Measurements from ENCODE around the gene ZC3H12A. TPM values are rescaled to one million over a fixed set of nuclear protein-coding genes. Genes with fewer than 3 reads are reported as not detected.

The ZC3H12A gene
- total and polyA plus RNA-seq, 10 of the 15 experiments (the other 5 are each of a cell fraction or from before 2014, with no cell fraction given) = 0.35 to 30.2 (median 13.8) TPM

- TF ChIP-seq, protein P1, sequence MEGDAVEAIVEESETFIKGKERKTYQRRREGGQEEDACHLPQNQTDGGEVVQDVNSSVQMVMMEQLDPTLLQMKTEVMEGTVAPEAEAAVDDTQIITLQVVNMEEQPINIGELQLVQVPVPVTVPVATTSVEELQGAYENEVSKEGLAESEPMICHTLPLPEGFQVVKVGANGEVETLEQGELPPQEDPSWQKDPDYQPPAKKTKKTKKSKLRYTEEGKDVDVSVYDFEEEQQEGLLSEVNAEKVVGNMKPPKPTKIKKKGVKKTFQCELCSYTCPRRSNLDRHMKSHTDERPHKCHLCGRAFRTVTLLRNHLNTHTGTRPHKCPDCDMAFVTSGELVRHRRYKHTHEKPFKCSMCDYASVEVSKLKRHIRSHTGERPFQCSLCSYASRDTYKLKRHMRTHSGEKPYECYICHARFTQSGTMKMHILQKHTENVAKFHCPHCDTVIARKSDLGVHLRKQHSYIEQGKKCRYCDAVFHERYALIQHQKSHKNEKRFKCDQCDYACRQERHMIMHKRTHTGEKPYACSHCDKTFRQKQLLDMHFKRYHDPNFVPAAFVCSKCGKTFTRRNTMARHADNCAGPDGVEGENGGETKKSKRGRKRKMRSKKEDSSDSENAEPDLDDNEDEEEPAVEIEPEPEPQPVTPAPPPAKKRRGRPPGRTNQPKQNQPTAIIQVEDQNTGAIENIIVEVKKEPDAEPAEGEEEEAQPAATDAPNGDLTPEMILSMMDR (IDR thresholded peaks at IDR 0.05 in 2 of 3, conservative IDR thresholded peaks at IDR 0.05 in 1 of 3; ENCODE audit: control insufficient read depth in 2 of 3, extremely low read depth in 1 of 3, insufficient read depth in 1 of 3, low read depth in 3 of 3, low read length in 3 of 3) = peak; percentile 36 to 74 (median 55); a peak in 5 of 6 replicates
- TF ChIP-seq IKZF2 (IDR thresholded peaks at IDR 0.05) (peak in 1 of 2 experiments; percentile 46; a peak in 2 of 4 replicates), NFYA (IDR thresholded peaks at IDR 0.05; ENCODE audit: borderline replicate concordance, low read depth, low read length) (no peak), CHD2 (IDR thresholded peaks at IDR 0.05; ENCODE audit: borderline replicate concordance, low read depth, low read length) (0 out of 2 replicates have a peak, but pooled peaks have one; percentile 12), GATAD2B (conservative IDR thresholded peaks at IDR 0.05; ENCODE audit: low read depth) (peak; percentile 93; the same call in 1 of the 2 replicates), RAD21 (IDR thresholded peaks at IDR 0.05; ENCODE audit: insufficient read depth, low read depth, low read length) (no peak), ZBED1 (IDR thresholded peaks at IDR 0.05; ENCODE audit: borderline replicate concordance) (no peak), RELA (IDR thresholded peaks at IDR 0.05; ENCODE audit: borderline replicate concordance, partially characterized antibody) (peak; percentile 26), MEF2A (IDR thresholded peaks at IDR 0.05; ENCODE audit: insufficient read depth, low read depth, low read length) (0 out of 2 replicates have a peak, but pooled peaks have one; percentile 37), BCLAF1 (IDR thresholded peaks at IDR 0.05) (no peak), ZNF207 (IDR thresholded peaks at IDR 0.05; ENCODE audit: borderline replicate concordance) (peak; percentile 90; the same call in 1 of the 2 replicates), SMC3 (IDR thresholded peaks at IDR 0.05; ENCODE audit: borderline replicate concordance, low read length) (no peak), ZZZ3 (IDR thresholded peaks at IDR 0.05; ENCODE audit: control insufficient read depth, insufficient read length, low read depth) (no peak)
- TF ChIP-seq, protein P2, sequence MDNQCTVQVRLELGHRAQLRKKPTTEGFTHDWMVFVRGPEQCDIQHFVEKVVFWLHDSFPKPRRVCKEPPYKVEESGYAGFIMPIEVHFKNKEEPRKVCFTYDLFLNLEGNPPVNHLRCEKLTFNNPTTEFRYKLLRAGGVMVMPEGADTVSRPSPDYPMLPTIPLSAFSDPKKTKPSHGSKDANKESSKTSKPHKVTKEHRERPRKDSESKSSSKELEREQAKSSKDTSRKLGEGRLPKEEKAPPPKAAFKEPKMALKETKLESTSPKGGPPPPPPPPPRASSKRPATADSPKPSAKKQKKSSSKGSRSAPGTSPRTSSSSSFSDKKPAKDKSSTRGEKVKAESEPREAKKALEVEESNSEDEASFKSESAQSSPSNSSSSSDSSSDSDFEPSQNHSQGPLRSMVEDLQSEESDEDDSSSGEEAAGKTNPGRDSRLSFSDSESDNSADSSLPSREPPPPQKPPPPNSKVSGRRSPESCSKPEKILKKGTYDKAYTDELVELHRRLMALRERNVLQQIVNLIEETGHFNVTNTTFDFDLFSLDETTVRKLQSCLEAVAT (IDR thresholded peaks at IDR 0.05) = no peak
- TF ChIP-seq, protein P3, sequence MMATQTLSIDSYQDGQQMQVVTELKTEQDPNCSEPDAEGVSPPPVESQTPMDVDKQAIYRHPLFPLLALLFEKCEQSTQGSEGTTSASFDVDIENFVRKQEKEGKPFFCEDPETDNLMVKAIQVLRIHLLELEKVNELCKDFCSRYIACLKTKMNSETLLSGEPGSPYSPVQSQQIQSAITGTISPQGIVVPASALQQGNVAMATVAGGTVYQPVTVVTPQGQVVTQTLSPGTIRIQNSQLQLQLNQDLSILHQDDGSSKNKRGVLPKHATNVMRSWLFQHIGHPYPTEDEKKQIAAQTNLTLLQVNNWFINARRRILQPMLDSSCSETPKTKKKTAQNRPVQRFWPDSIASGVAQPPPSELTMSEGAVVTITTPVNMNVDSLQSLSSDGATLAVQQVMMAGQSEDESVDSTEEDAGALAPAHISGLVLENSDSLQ (IDR thresholded peaks at IDR 0.05) = no peak
- TF ChIP-seq, protein P4, sequence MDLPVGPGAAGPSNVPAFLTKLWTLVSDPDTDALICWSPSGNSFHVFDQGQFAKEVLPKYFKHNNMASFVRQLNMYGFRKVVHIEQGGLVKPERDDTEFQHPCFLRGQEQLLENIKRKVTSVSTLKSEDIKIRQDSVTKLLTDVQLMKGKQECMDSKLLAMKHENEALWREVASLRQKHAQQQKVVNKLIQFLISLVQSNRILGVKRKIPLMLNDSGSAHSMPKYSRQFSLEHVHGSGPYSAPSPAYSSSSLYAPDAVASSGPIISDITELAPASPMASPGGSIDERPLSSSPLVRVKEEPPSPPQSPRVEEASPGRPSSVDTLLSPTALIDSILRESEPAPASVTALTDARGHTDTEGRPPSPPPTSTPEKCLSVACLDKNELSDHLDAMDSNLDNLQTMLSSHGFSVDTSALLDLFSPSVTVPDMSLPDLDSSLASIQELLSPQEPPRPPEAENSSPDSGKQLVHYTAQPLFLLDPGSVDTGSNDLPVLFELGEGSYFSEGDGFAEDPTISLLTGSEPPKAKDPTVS (IDR thresholded peaks at IDR 0.05; ENCODE audit: low read depth, low read length) = no peak
Measured at GRCh38 chr1:37514350-37515184, 40.2 kb downstream of the ZC3H12A start, which contains the start of gene MEAF6 (continued).

All from GM12878 (cell line).